Loucy (cell line): ENCODE results near the gene PAK4.
A peak's percentile ranks its signal among the peaks of the same experiment; 100 is the strongest.

Source experiments
- H2AFZ ChIP-seq: fragments of 200-600 bp; sonication (generic); 2 replicates; pipeline ENCODE4 v1.6.0; 2016; ENCODE audit warnings: antibody characterized with exemption, mild to moderate bottlenecking, low read length, moderate library complexity
- H3F3A ChIP-seq: fragments of 200-600 bp; 2 replicates; pipeline ENCODE4 v1.6.0; 2016; ENCODE audit warnings: antibody characterized with exemption, low read depth, mild to moderate bottlenecking
- H3K27me3 ChIP-seq: fragments of 200-600 bp; sonication (generic); 2 replicates; pipeline ENCODE4 v1.6.1; 2014; ENCODE audit warnings: low read length, mild to moderate bottlenecking; ENCODE audit not compliant: insufficient read depth, poor library complexity, severe bottlenecking
- H3K36me3 ChIP-seq: fragments of 200-600 bp; sonication (generic); 2 replicates; pipeline ENCODE4 v1.6.1; 2016; ENCODE audit warnings: low read length; ENCODE audit not compliant: insufficient read depth
- H3K4me1 ChIP-seq: fragments of 200-600 bp; sonication (generic); 2 replicates; pipeline ENCODE4 v1.5.1; 2014; ENCODE audit warnings: low read length, mild to moderate bottlenecking; ENCODE audit not compliant: insufficient read depth, poor library complexity, severe bottlenecking
- H3K4me2 ChIP-seq: fragments of 200-600 bp; sonication (generic); 2 replicates; pipeline ENCODE4 v1.6.0; 2014; ENCODE audit warnings: antibody characterized with exemption, low read length, low read depth, mild to moderate bottlenecking; ENCODE audit not compliant: poor library complexity, severe bottlenecking
- H3K4me3 ChIP-seq: fragments of 200-600 bp; sonication (generic); 2 replicates; pipeline ENCODE4 v1.5.1; 2014; ENCODE audit warnings: low read length, mild to moderate bottlenecking, mixed read lengths; ENCODE audit not compliant: poor library complexity, severe bottlenecking
- H3K79me2 ChIP-seq: fragments of 200-600 bp; sonication (generic); 2 replicates; pipeline ENCODE4 v1.6.1; 2014; ENCODE audit warnings: low read length; ENCODE audit not compliant: insufficient read depth
- H3K9ac ChIP-seq: fragments of 200-600 bp; sonication (generic); 2 replicates; pipeline ENCODE4 v1.6.0; 2014; ENCODE audit warnings: mild to moderate bottlenecking, low read depth, low read length, moderate library complexity; ENCODE audit not compliant: poor library complexity, severe bottlenecking
- H3K9me2 ChIP-seq: fragments of 200-600 bp; sonication (generic); replicated peaks from 2 replicates; pipeline ENCODE4 v1.6.1; 2016; ENCODE audit warnings: low read depth, low read length, mixed read lengths
- H3K9me3 ChIP-seq: fragments of 200-600 bp; sonication (generic); 2 replicates; pipeline ENCODE4 v1.6.1; 2014; ENCODE audit warnings: mild to moderate bottlenecking, antibody characterized with exemption, low read length, low read depth; ENCODE audit not compliant: insufficient read depth
- H4K20me1 ChIP-seq: fragments of 200-600 bp; sonication (generic); 2 replicates; pipeline ENCODE4 v1.6.0; 2014; ENCODE audit warnings: antibody characterized with exemption, low read length, mild to moderate bottlenecking; ENCODE audit not compliant: insufficient read depth, poor library complexity, severe bottlenecking
- EZH2phosphoT487 ChIP-seq: fragments of 200-600 bp; IDR thresholded peaks from 2 replicates; pipeline ENCODE4 v1.6.1; 2018; ENCODE audit warnings: antibody characterized with exemption, mild to moderate bottlenecking, moderate library complexity, borderline replicate concordance
- TF ChIP-seq, protein P1 (sequence below): fragments of 200-600 bp; sonication (generic); conservative IDR thresholded peaks from 2 replicates; pipeline ENCODE4 v1.5.1; 2014; ENCODE audit warnings: mild to moderate bottlenecking, antibody characterized with exemption, low read length

Gene PAK4

DNA sequence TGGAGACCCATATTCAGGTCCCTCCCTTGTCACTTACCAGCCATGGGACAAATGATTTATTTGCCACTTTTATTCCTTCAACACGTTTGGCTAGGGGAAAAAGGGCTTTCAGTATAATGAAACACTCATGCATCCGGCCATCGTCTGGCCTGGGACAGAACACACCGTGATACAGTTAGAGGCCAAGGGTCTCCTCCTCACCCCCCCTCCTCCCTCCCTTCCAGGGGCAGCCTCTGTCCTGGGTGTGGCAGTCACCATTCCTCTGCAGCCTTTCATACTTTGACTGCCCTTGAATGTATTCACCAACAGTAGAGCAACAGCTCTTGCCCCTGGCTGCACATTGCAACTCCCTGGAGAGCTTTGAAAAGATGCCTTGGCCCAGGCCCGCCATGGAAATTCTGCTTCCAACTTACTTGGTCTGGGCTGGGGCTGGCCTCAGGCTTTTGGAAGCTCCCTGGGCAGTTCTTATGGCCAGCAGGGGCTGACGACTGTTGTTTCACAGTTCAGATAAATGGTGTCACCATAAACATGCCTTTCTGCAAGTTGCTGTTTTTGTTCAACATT, 3.0 kb downstream of the PAK4 start:
- Histone ChIP-seq H3K9ac (peak overlapping the region; percentile 94), H4K20me1 (peaks cover 38% of the 10 kb centered on the region), H3K4me3 (peak overlapping the region; percentile 94), H3K9me2 (no peaks in the 10 kb centered on the region), H3K27me3 (no peaks in the 10 kb centered on the region), H3K36me3 (no peaks in the 10 kb centered on the region), H2AFZ (no peak overlapping the region), H3F3A (no peaks in the 10 kb centered on the region), H3K79me2 (peaks cover 78% of the 10 kb centered on the region), H3K9me3 (no peaks in the 10 kb centered on the region), H3K4me2 (peak overlapping the region; percentile 94), H3K4me1 (peaks cover 40% of the 10 kb centered on the region)
- no peak for TF ChIP-seq EZH2phosphoT487
- TF ChIP-seq, protein P1, sequence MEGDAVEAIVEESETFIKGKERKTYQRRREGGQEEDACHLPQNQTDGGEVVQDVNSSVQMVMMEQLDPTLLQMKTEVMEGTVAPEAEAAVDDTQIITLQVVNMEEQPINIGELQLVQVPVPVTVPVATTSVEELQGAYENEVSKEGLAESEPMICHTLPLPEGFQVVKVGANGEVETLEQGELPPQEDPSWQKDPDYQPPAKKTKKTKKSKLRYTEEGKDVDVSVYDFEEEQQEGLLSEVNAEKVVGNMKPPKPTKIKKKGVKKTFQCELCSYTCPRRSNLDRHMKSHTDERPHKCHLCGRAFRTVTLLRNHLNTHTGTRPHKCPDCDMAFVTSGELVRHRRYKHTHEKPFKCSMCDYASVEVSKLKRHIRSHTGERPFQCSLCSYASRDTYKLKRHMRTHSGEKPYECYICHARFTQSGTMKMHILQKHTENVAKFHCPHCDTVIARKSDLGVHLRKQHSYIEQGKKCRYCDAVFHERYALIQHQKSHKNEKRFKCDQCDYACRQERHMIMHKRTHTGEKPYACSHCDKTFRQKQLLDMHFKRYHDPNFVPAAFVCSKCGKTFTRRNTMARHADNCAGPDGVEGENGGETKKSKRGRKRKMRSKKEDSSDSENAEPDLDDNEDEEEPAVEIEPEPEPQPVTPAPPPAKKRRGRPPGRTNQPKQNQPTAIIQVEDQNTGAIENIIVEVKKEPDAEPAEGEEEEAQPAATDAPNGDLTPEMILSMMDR: no peak

DNA sequence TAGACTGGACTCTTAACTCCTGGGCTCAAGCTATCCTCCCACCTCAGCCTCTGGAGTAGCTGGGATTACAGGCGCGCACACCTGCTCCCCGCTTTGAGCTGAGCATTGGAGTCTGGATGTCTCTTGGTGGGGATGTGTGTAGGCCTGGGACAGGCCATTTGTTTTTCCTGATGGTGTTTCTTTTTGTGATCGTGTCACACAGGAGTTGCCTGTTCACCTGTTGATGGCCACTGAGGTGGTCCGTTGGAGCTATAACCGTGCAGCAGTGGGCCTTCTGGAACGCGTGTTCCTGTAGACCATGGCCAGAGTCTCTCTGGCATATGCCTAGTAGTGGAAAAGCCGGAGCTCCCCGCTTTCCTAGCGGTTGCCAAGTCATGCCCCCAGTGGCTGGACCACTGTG, 3.5 kb downstream of the PAK4 start:
- no peak for TF ChIP-seq EZH2phosphoT487
- TF ChIP-seq, protein P1: no peak
- Histone ChIP-seq H3K4me2 (peak overlapping the region; percentile 94), H3F3A (no peaks in the 10 kb centered on the region), H2AFZ (no peak overlapping the region), H3K79me2 (peaks cover 81% of the 10 kb centered on the region), H3K9me2 (no peaks in the 10 kb centered on the region), H3K27me3 (no peaks in the 10 kb centered on the region), H3K9ac (peak overlapping the region; percentile 94), H3K9me3 (no peaks in the 10 kb centered on the region), H3K4me3 (peak overlapping the region; percentile 94), H3K36me3 (no peaks in the 10 kb centered on the region), H3K4me1 (peaks cover 40% of the 10 kb centered on the region), H4K20me1 (peaks cover 40% of the 10 kb centered on the region)

DNA sequence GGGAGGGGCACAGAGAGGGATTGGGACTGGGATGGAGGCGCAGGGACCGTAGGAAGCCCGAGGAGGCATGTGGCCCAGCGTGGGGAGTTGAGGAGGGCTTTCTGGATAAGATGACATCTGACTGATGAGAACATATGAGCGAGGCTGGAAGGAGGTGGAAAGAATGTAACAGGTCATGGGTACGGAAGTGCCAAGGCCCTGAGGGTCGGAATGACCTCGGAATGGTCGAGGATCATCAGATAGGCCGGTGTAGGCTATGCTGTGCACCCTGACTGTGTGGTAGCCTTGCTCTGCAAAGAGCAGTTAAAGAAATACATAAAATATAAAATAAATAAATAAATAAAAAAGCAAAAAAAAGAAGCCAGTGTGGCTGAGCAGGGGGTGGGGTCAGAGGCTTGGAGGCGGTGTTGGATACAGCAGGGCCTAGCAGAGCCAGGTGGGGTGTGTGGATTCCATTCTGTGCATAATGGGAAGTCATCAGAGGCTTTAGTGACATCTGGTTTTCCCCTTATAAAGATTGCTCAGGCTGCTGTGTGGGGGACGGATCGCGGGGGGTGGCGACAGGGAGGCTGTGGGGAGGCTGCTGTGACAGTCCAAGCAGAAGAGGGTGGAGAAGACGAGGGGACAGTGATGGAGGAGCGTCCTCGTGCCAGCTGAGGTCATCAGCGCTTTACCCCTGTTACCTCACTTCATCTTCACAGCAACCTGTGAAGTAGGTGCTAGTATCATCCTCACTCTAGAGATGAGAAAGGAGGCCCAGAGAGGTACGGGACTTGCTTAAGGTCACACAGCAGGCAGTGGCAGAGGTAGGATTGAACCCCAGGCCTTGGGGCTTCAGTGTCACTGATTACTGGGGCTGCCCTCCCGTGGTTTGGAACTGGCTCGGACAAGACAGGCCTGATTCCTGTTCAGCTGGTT, 5.0 kb downstream of the PAK4 start:
- Histone ChIP-seq H3K27me3 (no peaks in the 10 kb centered on the region), H3K36me3 (no peaks in the 10 kb centered on the region), H3K4me3 (no peak overlapping the region), H3K4me1 (peaks cover 40% of the 10 kb centered on the region), H3K9ac (no peak overlapping the region), H3K9me3 (no peaks in the 10 kb centered on the region), H3K4me2 (peak overlapping the region; percentile 37), H3F3A (no peaks in the 10 kb centered on the region), H4K20me1 (peaks cover 40% of the 10 kb centered on the region), H2AFZ (no peak overlapping the region), H3K79me2 (peaks cover 91% of the 10 kb centered on the region), H3K9me2 (no peaks in the 10 kb centered on the region)
- no peak for TF ChIP-seq EZH2phosphoT487
- TF ChIP-seq, protein P1: no peak
